ENCODE results near the gene TRIM37.

TRIM37 gene

GRCh38 chr17:58936295-58936694 lies 170.4 kb downstream of the TRIM37 start:
- Histone ChIP-seq H3K27me3 (ENCODE audit: low read length) (no peaks in the 10 kb centered on the region), H3K9me2 (replicated peaks; ENCODE audit: insufficient read depth, low read length) (no peaks in the 10 kb centered on the region), H3K4me2 (ENCODE audit: low read depth, low read length, poor library complexity, severe bottlenecking) (no peak overlapping the region), H3F3A (ENCODE audit: insufficient read depth) (no peaks in the 10 kb centered on the region), H3K27ac (ENCODE audit: low read depth, low read length) (no peak overlapping the region), H3K36me3 (ENCODE audit: low read length) (no peaks in the 10 kb centered on the region), H3K9ac (ENCODE audit: low read length) (no peak overlapping the region), H3K79me2 (ENCODE audit: insufficient read depth, low read length) (no peaks in the 10 kb centered on the region), H3K9me3 (ENCODE audit: insufficient read depth, low read length) (no peaks in the 10 kb centered on the region), H3K4me3 (ENCODE audit: insufficient read depth, low read length, poor library complexity, severe bottlenecking) (no peak overlapping the region), H4K20me1 (ENCODE audit: low read depth, low read length) (no peaks in the 10 kb centered on the region), H2AFZ (ENCODE audit: low read depth, low read length, severe bottlenecking) (no peak overlapping the region)
- TF ChIP-seq EZH2phosphoT487 (conservative IDR thresholded peaks at IDR 0.05; ENCODE audit: low read length) (no peak), CTCF (IDR thresholded peaks at IDR 0.05; ENCODE audit: insufficient read depth, low read length, poor library complexity, severe bottlenecking) (no peak)

GRCh38 chr17:58932956-58933355 lies 173.7 kb downstream of the TRIM37 start:
- H3K4me3 ChIP-seq (ENCODE audit: insufficient read depth, low read length, poor library complexity, severe bottlenecking), result no peak overlapping the region
- H3K4me2 ChIP-seq (ENCODE audit: low read depth, low read length, poor library complexity, severe bottlenecking), result no peak overlapping the region
- H3F3A ChIP-seq (ENCODE audit: insufficient read depth), result no peaks in the 10 kb centered on the region
- H3K9me2 ChIP-seq (replicated peaks; ENCODE audit: insufficient read depth, low read length), result no peaks in the 10 kb centered on the region
- H3K27me3 ChIP-seq (ENCODE audit: low read length), result no peaks in the 10 kb centered on the region
- H3K27ac ChIP-seq (ENCODE audit: low read depth, low read length), result no peak overlapping the region
- H2AFZ ChIP-seq (ENCODE audit: low read depth, low read length, severe bottlenecking), result no peak overlapping the region
- no peak overlapping the region for H3K9ac ChIP-seq (ENCODE audit: low read length)
- no peaks in the 10 kb centered on the region for H3K36me3 ChIP-seq (ENCODE audit: low read length)
- H4K20me1 ChIP-seq (ENCODE audit: low read depth, low read length), result no peaks in the 10 kb centered on the region
- no peaks in the 10 kb centered on the region for H3K9me3 ChIP-seq (ENCODE audit: insufficient read depth, low read length)
- H3K79me2 ChIP-seq (ENCODE audit: insufficient read depth, low read length), result no peaks in the 10 kb centered on the region
- no peak for TF ChIP-seq CTCF (IDR thresholded peaks at IDR 0.05; ENCODE audit: insufficient read depth, low read length, poor library complexity, severe bottlenecking)
- no peak for TF ChIP-seq EZH2phosphoT487 (conservative IDR thresholded peaks at IDR 0.05; ENCODE audit: low read length)

Data from SU-DHL-6 (cell line).